ENCODE results near the gene ZNF346. TPM values are rescaled to one million over a fixed set of nuclear protein-coding genes. Genes with fewer than 3 reads are reported as not detected.
A peak's percentile ranks its signal among the peaks of the same experiment; 100 is the strongest.

Gene ZNF346
- total and polyA plus RNA-seq, 2 of the 13 experiments (the other 11 are each of a cell fraction or from before 2014, with no cell fraction given): 8.6 to 19.4 TPM

GRCh38 chr5:177089127-177089526 is 66.6 kb downstream of the ZNF346 start (continued):
- TF ChIP-seq CEBPB (IDR thresholded peaks at IDR 0.05; ENCODE audit: borderline replicate concordance, low read depth, low read length) (peak; percentile 66; the same call in 1 of the 2 replicates), NONO (IDR thresholded peaks at IDR 0.05) (no peak), NONO (CRISPR knock-in tag; conservative IDR thresholded peaks at IDR 0.05) (no peak; the same call in 1 of the 2 replicates), ZNF747 (CRISPR knock-in tag; IDR thresholded peaks at IDR 0.05; ENCODE audit: borderline replicate concordance) (peak; percentile 15; the same call in 1 of the 2 replicates), ZSCAN5A (CRISPR knock-in tag; IDR thresholded peaks at IDR 0.05; ENCODE audit: borderline replicate concordance) (no peak), ZNF687 (CRISPR knock-in tag; IDR thresholded peaks at IDR 0.05) (peak; percentile 35; the same call in 1 of the 2 replicates), POLR2G (IDR thresholded peaks at IDR 0.05; ENCODE audit: low read depth, low read length) (peak; percentile 48), PATZ1 (CRISPR knock-in tag; IDR thresholded peaks at IDR 0.05) (peak; percentile 7; the same call in 1 of the 2 replicates), ZNF775 (CRISPR knock-in tag; IDR thresholded peaks at IDR 0.05; ENCODE audit: borderline replicate concordance) (no peak), ZNF83 (CRISPR knock-in tag; IDR thresholded peaks at IDR 0.05; ENCODE audit: borderline replicate concordance) (no peak), ZNF138 (CRISPR knock-in tag; IDR thresholded peaks at IDR 0.05; ENCODE audit: low read depth) (0 out of 2 replicates have a peak, but pooled peaks have one; percentile 15), NAIF1 (CRISPR knock-in tag; IDR thresholded peaks at IDR 0.05; ENCODE audit: borderline replicate concordance) (no peak), ZNF263 (CRISPR knock-in tag; IDR thresholded peaks at IDR 0.05) (0 out of 2 replicates have a peak, but pooled peaks have one; percentile 24), ZNF780A (CRISPR knock-in tag; IDR thresholded peaks at IDR 0.05) (no peak), ZNF713 (CRISPR knock-in tag; IDR thresholded peaks at IDR 0.05) (no peak), ZNF160 (CRISPR knock-in tag; IDR thresholded peaks at IDR 0.05) (no peak), THAP11 (CRISPR knock-in tag; IDR thresholded peaks at IDR 0.05) (no peak)
